ENCODE measurements around the gene PAPOLG.

PAPOLG gene

GRCh38 chr2:60719331-60719730 is 36.7 kb upstream of the PAPOLG start:
- no peak for DNase-seq (ENCODE audit: low spot score)
- in situ Hi-C loops (cut with MboI; ENCODE audit: low pct_unique_long_range_greater_than_20kb, low sequenced_read_pairs, unreplicated experiment), result no loop called here
- no peak for TF ChIP-seq CTCF (IDR thresholded peaks at IDR 0.05; ENCODE audit: extremely low read depth, insufficient read depth, missing control alignments)

GRCh38 chr2:60725466-60725865 is 30.6 kb upstream of the PAPOLG start:
- DNase-seq (ENCODE audit: low spot score), result no peak
- in situ Hi-C loops (cut with MboI; ENCODE audit: low pct_unique_long_range_greater_than_20kb, low sequenced_read_pairs, unreplicated experiment), result no loop called here
- TF ChIP-seq CTCF (IDR thresholded peaks at IDR 0.05; ENCODE audit: extremely low read depth, insufficient read depth, missing control alignments), result no peak

GRCh38 chr2:60728855-60729254 is 27.2 kb upstream of the PAPOLG start:
- DNase-seq (ENCODE audit: low spot score), result no peak
- no peak for TF ChIP-seq CTCF (IDR thresholded peaks at IDR 0.05; ENCODE audit: extremely low read depth, insufficient read depth, missing control alignments)
- in situ Hi-C loops (cut with MboI; ENCODE audit: low pct_unique_long_range_greater_than_20kb, low sequenced_read_pairs, unreplicated experiment), result no loop called here

GRCh38 chr2:60735496-60736250 is 20.4 kb upstream of the PAPOLG start:
- no peak for DNase-seq (ENCODE audit: low spot score)
- TF ChIP-seq CTCF (IDR thresholded peaks at IDR 0.05; ENCODE audit: extremely low read depth, insufficient read depth, missing control alignments), result no peak
- in situ Hi-C loops (cut with MboI; ENCODE audit: low pct_unique_long_range_greater_than_20kb, low sequenced_read_pairs, unreplicated experiment), result no loop called here

- no peak for DNase-seq (ENCODE audit: low spot score)
- no peak for TF ChIP-seq CTCF (IDR thresholded peaks at IDR 0.05; ENCODE audit: extremely low read depth, insufficient read depth, missing control alignments)
- in situ Hi-C loops (cut with MboI; ENCODE audit: low pct_unique_long_range_greater_than_20kb, low sequenced_read_pairs, unreplicated experiment), result no loop called here
These were observed 17.4 kb upstream of the PAPOLG start for GRCh38 chr2:60738679-60739078.

GRCh38 chr2:60739156-60739555 is 16.9 kb upstream of the PAPOLG start:
- in situ Hi-C loops (cut with MboI; ENCODE audit: low pct_unique_long_range_greater_than_20kb, low sequenced_read_pairs, unreplicated experiment), result no loop called here
- TF ChIP-seq CTCF (IDR thresholded peaks at IDR 0.05; ENCODE audit: extremely low read depth, insufficient read depth, missing control alignments), result no peak

More at GRCh38 chr2:60739156-60739555, 16.9 kb upstream of the PAPOLG start:
- no peak for DNase-seq (ENCODE audit: low spot score)
